Motor neuron (in vitro differentiated cells): Measurements from ENCODE around the gene STIM1. TPM values are rescaled to one million over a fixed set of nuclear protein-coding genes. Genes with fewer than 3 reads are reported as not detected.
"Not testable (repeated sequence)": the region's sequence is repeated elsewhere in the genome, so short reads cannot be mapped to it uniquely, and the experiment has no call there.

Source experiments
- ATAC-seq, 8 experiments: fragments of 200-7000 bp; cut with Tn5 transposase; replicated peaks in 6 of 8; 2 replicates each; pipeline ENCODE4 v1.8.0; 2021; ENCODE audit warnings: mild to moderate bottlenecking in 8 of 8, moderate library complexity in 8 of 8
- H3K27ac ChIP-seq, 2 donors: fragments of 250-450 bp; sonication (Bioruptor Pico); 2 replicates each; pipeline ENCODE4 v1.9.0; 2021; ENCODE audit warnings: antibody characterized with exemption in 2 of 2, mild to moderate bottlenecking in 2 of 2, moderate library complexity in 1 of 2
- H3K4me1 ChIP-seq, 2 donors: fragments of 250-450 bp; sonication (Bioruptor Pico); replicated peaks in 1 of 2; 2 replicates each; pipeline ENCODE4 v1.6.1; 2021; ENCODE audit warnings: antibody characterized with exemption in 2 of 2, mild to moderate bottlenecking in 2 of 2, moderate library complexity in 1 of 2
- H3K4me3 ChIP-seq, 5 donors: fragments of 250-450 bp; sonication (Bioruptor Pico); 2 replicates each; pipeline ENCODE4 v1.9.0; 2021; ENCODE audit warnings: antibody characterized with exemption in 5 of 5, mild to moderate bottlenecking in 5 of 5, moderate library complexity in 4 of 5
- WGBS, 10 experiments: fragments of 450-650 bp; shearing (Covaris generic); methylation state at CpG; one replicate each; pipeline ENCODE4 v1.0.0; 2022; 5-methylcytosine and 5-hydroxymethylcytosine counted together
- in situ Hi-C, 9 experiments: fragments of 400-800 bp; cut with MboI; loops; one replicate each; pipeline ENCODE4 v1.15.0; 2021; ENCODE audit warnings: low sequenced_read_pairs in 9 of 9, low pct_unique_long_range_greater_than_20kb in 2 of 9; ENCODE audit not compliant: unreplicated experiment in 9 of 9
- total RNA-seq, 8 experiments: library from RNA; unstranded; fragments of 300-600 nt; gene quantifications; 2 replicates each; pipeline versions ENCODE4 v1.2.3 to v1.2.4, GENCODE V29; 2022

STIM1 gene
- total RNA-seq, 8 experiments from 2014 or later: 6.2 to 47.3 (median 10.2) TPM

DNA sequence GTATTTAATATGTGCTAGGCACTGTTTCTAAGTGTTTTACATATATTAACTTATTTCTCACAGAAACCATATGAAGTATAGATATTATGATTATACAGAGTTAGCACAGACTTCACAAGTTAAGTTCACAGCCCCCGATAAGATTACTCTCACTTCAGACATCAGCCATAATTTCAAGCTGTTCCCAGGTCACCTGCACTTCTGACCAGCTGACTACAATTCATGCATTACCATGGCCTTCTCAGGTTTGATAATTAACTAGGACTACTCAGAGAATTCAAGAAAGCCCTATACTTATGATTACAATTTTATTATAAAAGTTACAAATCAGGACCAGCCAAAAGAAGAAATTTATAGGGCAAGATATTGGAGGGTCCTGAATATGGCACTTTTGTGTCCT is 170.9 kb downstream of the STIM1 start:
- no peak for ATAC-seq
- in situ Hi-C loops: no loop called here
- Histone ChIP-seq H3K4me3 (no peak overlapping the region), H3K4me1 (no peaks in the 10 kb centered on the region), H3K27ac (no peak overlapping the region)
- WGBS, 10 experiments: 40 to 100% (median 100%) methylated on average over 1 of the region's 1 CpG; no CpG with 5 or more reads in 3 of the 10 experiments

- in situ Hi-C loops: no loop called here
- H3K27ac ChIP-seq: no peak overlapping the region
- no peak overlapping the region for H3K4me3 ChIP-seq
- no peak for ATAC-seq
- H3K4me1 ChIP-seq: no peaks in the 10 kb centered on the region
- 20 to 100% (median 67%) methylated on average over 1 of the region's 1 CpG; no CpG with 5 or more reads in 5 of the 10 experiments for WGBS, 10 experiments
Measured at GRCh38 chr11:4027746-4028145, 172.3 kb downstream of the STIM1 start.

- 40 to 95% (median 80%) methylated on average over 1 to 3 of the region's 3 CpGs; no CpG with 5 or more reads in 1 of the 10 experiments for WGBS, 10 experiments
- in situ Hi-C loops: no loop called here
- H3K4me3 ChIP-seq: no peak overlapping the region
- no peak overlapping the region for H3K27ac ChIP-seq
- no peak for ATAC-seq
- no peaks in the 10 kb centered on the region for H3K4me1 ChIP-seq
Measured at GRCh38 chr11:4030197-4030596, 174.7 kb downstream of the STIM1 start.

- ATAC-seq: no peak
- Histone ChIP-seq H3K27ac (no peak overlapping the region), H3K4me3 (no peak overlapping the region), H3K4me1 (no peaks in the 10 kb centered on the region)
- in situ Hi-C loops: no loop called here
- 0 to 100% (median 62%) methylated on average over 1 to 2 of the region's 2 CpGs; no CpG with 5 or more reads in 2 of the 10 experiments for WGBS, 10 experiments
Measured at GRCh38 chr11:4032097-4032496, 176.6 kb downstream of the STIM1 start.

DNA sequence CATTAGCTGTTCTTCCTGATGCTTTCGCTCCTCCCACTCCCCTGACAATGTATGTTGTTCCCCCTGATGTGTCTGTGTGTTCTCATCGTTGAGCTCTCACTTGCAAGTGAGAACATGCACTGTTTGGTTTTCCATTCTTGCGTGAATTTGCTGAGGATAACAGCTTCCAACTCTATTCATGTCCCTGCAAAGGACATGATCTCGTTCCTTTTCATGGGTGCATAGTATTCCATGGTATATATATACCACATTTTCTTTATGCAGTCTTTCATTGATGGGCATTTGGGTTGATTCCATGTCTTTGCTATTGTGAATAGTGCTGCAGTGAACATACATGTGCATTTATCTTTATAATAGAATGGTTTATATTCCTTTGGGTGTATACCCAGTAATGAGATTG is 180.5 kb downstream of the STIM1 start:
- in situ Hi-C loops: no loop called here
- Histone ChIP-seq H3K27ac (no peak overlapping the region), H3K4me3 (no peak overlapping the region), H3K4me1 (no peaks in the 10 kb centered on the region)
- no peak for ATAC-seq
- 31 to 100% (median 91%) methylated on average over 1 to 4 of the region's 4 CpGs; no CpG with 5 or more reads in 2 of the 10 experiments for WGBS, 10 experiments

- no peak overlapping the region for H3K4me3 ChIP-seq
- no peak overlapping the region for H3K27ac ChIP-seq
- in situ Hi-C loops: no loop called here
- 80 to 100% (median 100%) methylated on average over 1 to 3 of the region's 3 CpGs; no CpG with 5 or more reads in 3 of the 10 experiments for WGBS, 10 experiments
- no peaks in the 10 kb centered on the region for H3K4me1 ChIP-seq
- ATAC-seq: peak in 2 of 8 experiments; percentile 25 to 70
Measured at GRCh38 chr11:4039011-4039410, 183.5 kb downstream of the STIM1 start.

- no peak overlapping the region for H3K4me3 ChIP-seq
- ATAC-seq: no peak
- WGBS, 10 experiments: 33 to 100% (median 83%) methylated on average over 1 of the region's 1 CpG; no CpG with 5 or more reads in 1 of the 10 experiments
- no peaks in the 10 kb centered on the region for H3K4me1 ChIP-seq
- no peak overlapping the region for H3K27ac ChIP-seq
- in situ Hi-C loops: no loop called here
Measured at GRCh38 chr11:4040461-4040860, 185.0 kb downstream of the STIM1 start.

DNA sequence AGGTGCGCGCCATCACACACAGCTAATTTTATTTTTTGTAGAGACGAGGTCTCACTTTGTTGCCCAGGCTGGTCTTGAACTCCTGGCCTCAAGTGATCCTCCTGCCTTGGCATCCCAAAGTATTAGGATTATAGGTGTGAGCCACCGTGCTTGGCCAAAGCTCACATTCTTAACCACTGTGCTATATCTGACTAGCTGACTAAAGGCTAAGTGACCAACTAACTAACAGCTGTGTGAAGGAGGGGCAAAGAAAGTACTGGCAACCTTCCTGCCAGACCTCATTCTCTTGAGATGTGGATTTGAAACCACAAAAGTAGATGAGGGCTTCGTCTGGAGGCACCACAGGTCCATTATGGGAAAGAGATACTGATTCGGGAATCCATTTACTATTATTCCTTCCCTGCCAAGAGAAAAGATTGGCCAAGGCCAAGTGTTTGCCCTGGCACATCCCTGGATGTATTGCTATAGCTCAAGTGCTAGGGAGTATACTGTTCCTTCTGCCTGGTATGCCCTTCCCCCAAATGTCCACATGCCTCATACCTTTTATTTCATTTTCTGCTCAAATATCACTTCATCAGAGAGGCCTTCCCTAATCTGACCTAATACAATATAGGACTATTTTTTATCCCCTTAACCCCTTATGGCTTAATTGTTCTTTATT is 186.4 kb downstream of the STIM1 start:
- in situ Hi-C loops: no loop called here
- 83 to 96% (median 93%) methylated on average over 2 to 4 of the region's 6 CpGs; no CpG with 5 or more reads in 5 of the 10 experiments for WGBS, 10 experiments
- ATAC-seq: no peak

DNA sequence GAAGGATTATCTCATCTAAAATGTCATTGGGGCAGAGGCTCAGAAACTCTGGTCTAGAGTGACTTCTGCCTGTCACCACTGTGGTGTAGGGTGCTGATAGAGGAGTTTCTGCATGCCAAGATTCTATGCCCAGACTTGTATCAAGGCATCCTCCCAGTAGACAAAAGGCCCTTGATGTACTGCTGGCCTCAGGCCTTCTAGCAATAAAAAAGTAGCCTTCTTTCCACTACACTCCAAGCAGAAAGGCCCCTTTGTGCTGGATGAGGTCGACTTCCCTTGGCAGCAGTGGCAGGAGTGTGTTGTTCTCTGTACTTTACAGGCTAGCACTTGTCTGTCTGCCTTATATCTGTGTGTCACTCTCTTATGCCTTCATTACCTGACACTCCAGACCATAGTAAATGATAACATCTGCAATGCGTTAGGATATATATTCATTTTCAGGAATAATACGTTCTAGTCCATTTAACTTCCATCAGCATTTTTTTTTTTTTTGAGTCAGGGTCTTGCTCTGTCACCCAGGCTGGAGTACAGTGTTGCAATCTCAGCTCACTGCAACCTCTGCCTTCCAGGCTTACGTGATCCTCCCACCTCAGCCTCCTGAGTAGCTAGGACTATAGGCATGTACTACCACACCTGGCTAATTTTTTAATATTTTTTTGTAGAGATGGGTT is 189.6 kb downstream of the STIM1 start:
- H3K27ac ChIP-seq: no peak overlapping the region
- WGBS, 10 experiments: 25 to 66% (median 33%) methylated on average over 3 to 4 of the region's 4 CpGs; no CpG with 5 or more reads in 1 of the 10 experiments
- no peak overlapping the region for H3K4me3 ChIP-seq
- in situ Hi-C loops: no loop called here
- ATAC-seq: peak in 5 of 8 experiments; percentile 16 to 81 (median 38)
- H3K4me1 ChIP-seq: no peaks in the 10 kb centered on the region

More for the DNA sequence above, 186.4 kb downstream of the STIM1 start:
- Histone ChIP-seq H3K27ac (no peak overlapping the region), H3K4me3 (no peak overlapping the region), H3K4me1 (no peaks in the 10 kb centered on the region)

- H3K4me1 ChIP-seq: no peaks in the 10 kb centered on the region
- H3K4me3 ChIP-seq: no peak overlapping the region
- in situ Hi-C loops: no loop called here
- no peak overlapping the region for H3K27ac ChIP-seq
- ATAC-seq: no peak
Measured at GRCh38 chr11:4048340-4048739, 192.9 kb downstream of the STIM1 start.

GRCh38 chr11:4049006-4049405 is 193.5 kb downstream of the STIM1 start:
- ATAC-seq: no peak
- Histone ChIP-seq H3K27ac (no peak overlapping the region), H3K4me3 (no peak overlapping the region), H3K4me1 (no peaks in the 10 kb centered on the region)
- 60 to 100% (median 94%) methylated on average over 1 to 3 of the region's 4 CpGs; no CpG with 5 or more reads in 2 of the 10 experiments for WGBS, 10 experiments
- in situ Hi-C loops: no loop called here

DNA sequence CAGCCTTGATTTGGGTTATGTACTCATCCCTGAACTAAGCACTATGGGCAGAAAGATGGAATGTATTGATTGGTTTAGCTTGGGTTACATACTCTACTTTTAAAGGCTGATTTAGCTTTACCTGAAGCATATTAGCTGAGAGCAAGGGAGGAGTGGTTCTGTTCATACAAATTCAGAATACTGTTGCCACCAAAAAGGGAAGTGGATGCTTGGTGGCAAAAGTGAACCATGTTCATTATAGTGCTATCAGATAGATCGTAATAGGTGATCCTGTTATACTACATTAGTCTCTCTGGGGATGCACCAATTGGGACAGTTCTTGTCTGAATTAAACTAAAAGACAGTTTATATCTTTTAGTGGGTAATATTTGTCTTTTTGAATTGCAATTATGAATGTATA is 194.7 kb downstream of the STIM1 start:
- no peak for ATAC-seq
- no peaks in the 10 kb centered on the region for H3K4me1 ChIP-seq
- 60 to 100% (median 84%) methylated on average over 1 of the region's 1 CpG; no CpG with 5 or more reads in 4 of the 10 experiments for WGBS, 10 experiments
- in situ Hi-C loops: loop anchor here in 1 of 9 experiments (25.0 kb wide), 1 partner anchor 188 kb away; the partner anchor contains the start of gene STIM1
- H3K4me3 ChIP-seq: no peak overlapping the region
- no peak overlapping the region for H3K27ac ChIP-seq

DNA sequence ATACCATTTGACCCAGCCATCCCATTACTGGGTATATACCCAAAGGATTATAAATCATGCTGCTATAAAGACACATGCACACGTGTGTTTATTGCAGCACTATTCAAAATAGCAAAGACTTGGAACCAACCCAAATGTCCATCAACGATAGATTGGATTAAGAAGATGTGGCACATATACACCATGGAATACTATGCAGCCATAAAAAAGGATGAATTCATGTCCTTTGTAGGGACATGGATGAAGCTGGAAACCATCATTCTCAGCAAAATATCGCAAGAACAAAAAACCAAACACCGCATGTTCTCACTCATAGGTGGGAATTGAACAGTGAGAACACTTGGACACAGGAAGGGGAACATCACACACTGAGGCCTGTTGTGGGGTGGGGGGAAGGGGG is 197.7 kb downstream of the STIM1 start:
- in situ Hi-C loops: loop anchor here in 1 of 9 experiments (25.0 kb wide), 1 partner anchor 191 kb away; the partner anchor contains the start of gene STIM1
- not testable (repeated sequence) for H3K4me3 ChIP-seq, H3K4me1 ChIP-seq, ATAC-seq, H3K27ac ChIP-seq
- WGBS, 10 experiments: 100% methylated on average over 2 of the region's 4 CpGs; no CpG with 5 or more reads in 8 of the 10 experiments
